Stimulated activated CD8-positive, alpha-beta memory T cell treated with anti-CD3 and anti-CD28 coated beads, Interleukin-12 subunit alpha, Interleukin-12 subunit beta, amount 100 ng/mL, for 4 hours (primary cell): ENCODE data around the gene MUC6.
"Not testable (repeated sequence)": the region's sequence is repeated elsewhere in the genome, so short reads cannot be mapped to it uniquely, and the experiment has no call there.

ENCODE experiments used
- DNase-seq: peaks from one replicate; pipeline ENCODE4 v3.0.0-alpha.2; 2020; ENCODE audit warnings: low read depth

MUC6 gene

GRCh38 chr11:987671-988070, 48.8 kb downstream of the MUC6 start:
- no peak for DNase-seq

GRCh38 chr11:986952-987305, 49.6 kb downstream of the MUC6 start:
- DNase-seq: no peak

- DNase-seq: no peak
Measured at GRCh38 chr11:986270-986951, 50.1 kb downstream of the MUC6 start.

GRCh38 chr11:985848-986247, 50.7 kb downstream of the MUC6 start:
- no peak for DNase-seq

- DNase-seq: no peak
Measured at GRCh38 chr11:985406-985805, 51.1 kb downstream of the MUC6 start.

GRCh38 chr11:984546-984945, 52.0 kb downstream of the MUC6 start:
- no peak for DNase-seq

GRCh38 chr11:981764-982163, 54.8 kb downstream of the MUC6 start:
- no peak for DNase-seq

- DNase-seq: no peak
Measured at GRCh38 chr11:980438-981357, 55.8 kb downstream of the MUC6 start.

- no peak for DNase-seq
Measured at GRCh38 chr11:978781-979180, 57.7 kb downstream of the MUC6 start.

- no peak for DNase-seq
Measured at GRCh38 chr11:977830-978720, 58.4 kb downstream of the MUC6 start.

- no peak for DNase-seq
Measured at GRCh38 chr11:976431-977160, 59.9 kb downstream of the MUC6 start.

GRCh38 chr11:975827-976226, 60.7 kb downstream of the MUC6 start:
- no peak for DNase-seq

- DNase-seq: not testable (repeated sequence)
Measured at GRCh38 chr11:975376-975775, 61.1 kb downstream of the MUC6 start.

- DNase-seq: no peak
Measured at GRCh38 chr11:973237-973636, 63.3 kb downstream of the MUC6 start.

- DNase-seq: no peak
Measured at GRCh38 chr11:972523-973211, 63.9 kb downstream of the MUC6 start.

- DNase-seq: no peak
Measured at GRCh38 chr11:971731-972365, 64.7 kb downstream of the MUC6 start.

GRCh38 chr11:971092-971690, 65.3 kb downstream of the MUC6 start:
- no peak for DNase-seq

GRCh38 chr11:970319-970871, 66.1 kb downstream of the MUC6 start:
- no peak for DNase-seq

GRCh38 chr11:969651-970205, 66.8 kb downstream of the MUC6 start:
- no peak for DNase-seq

- no peak for DNase-seq
Measured at GRCh38 chr11:968822-969221, 67.7 kb downstream of the MUC6 start.
